Inflammatory macrophage treated with lipopolysaccharide for 4 hours (primary cell): Measurements from ENCODE around the gene RGS13.

Experiments
- DNase-seq: peaks from one replicate; pipeline ENCODE4 v3.0.0-alpha.2; 2020

The RGS13 gene

DNA sequence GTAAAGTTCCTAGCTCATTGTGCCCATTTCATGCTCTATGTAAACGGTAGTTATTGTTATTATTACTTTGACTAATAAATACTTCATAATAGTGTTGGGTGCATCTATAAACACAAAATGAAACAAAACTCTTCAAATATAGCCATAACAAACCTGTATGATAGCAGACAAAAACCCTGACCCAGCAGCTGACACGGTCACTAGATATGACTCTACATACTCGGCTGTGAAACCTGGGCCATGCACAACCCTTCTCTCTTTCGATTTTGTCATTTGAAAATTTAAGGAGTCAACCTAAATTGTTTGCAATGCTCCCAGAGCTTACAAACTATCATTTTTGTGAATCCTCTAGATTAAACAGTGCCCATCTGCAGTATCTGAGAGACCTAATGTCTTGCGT, 8.0 kb upstream of the RGS13 start:
- no peak for DNase-seq

DNA sequence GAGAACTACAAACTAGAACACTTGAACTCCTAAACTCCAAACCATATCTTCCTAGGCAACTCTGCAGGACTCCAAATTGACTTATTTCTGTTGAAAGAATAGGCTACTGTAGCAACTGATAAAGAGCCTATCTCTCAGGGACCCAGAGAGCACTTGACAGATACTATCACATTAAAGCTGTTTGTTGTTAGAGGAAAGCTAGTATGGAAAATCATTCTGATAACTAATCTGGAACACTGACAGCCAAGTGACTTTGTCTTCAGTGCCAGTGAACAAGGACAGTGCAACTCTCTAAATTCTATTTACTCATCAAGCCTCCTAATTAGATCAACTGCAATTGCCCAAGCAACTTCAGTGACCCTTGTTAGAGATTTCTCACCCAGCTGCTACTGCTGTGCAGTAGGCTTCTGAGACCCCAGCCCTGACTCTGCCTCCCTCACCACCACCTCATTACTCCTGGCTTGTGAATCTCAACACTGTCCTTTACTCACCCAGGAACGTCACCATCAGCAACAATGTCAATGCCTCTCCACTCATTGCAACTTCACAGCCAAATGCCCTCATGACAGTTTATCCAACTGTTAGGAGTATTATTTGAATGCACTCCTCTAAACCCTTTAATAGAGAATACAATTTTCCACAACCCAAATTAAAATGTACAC, 7.4 kb upstream of the RGS13 start:
- no peak for DNase-seq

DNA sequence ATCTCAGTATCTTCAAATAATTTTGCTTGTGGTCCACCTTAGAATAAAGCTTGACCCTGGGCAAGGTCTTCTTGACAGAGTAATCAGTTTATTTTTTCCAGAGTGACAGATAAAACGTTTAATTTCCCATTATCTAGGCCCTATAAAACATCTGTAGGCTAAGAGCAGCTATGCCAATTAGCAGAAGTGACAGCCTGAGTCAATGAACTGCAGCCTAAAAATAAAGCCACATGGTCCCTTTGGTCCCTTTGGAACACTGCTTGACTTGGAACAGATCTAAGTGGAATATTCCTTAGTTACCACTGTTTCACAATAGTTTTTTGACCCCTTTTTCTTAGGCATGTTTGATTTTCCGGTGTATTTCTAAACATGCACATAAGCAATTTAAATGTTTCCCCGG, 6.3 kb upstream of the RGS13 start:
- DNase-seq, result no peak

DNA sequence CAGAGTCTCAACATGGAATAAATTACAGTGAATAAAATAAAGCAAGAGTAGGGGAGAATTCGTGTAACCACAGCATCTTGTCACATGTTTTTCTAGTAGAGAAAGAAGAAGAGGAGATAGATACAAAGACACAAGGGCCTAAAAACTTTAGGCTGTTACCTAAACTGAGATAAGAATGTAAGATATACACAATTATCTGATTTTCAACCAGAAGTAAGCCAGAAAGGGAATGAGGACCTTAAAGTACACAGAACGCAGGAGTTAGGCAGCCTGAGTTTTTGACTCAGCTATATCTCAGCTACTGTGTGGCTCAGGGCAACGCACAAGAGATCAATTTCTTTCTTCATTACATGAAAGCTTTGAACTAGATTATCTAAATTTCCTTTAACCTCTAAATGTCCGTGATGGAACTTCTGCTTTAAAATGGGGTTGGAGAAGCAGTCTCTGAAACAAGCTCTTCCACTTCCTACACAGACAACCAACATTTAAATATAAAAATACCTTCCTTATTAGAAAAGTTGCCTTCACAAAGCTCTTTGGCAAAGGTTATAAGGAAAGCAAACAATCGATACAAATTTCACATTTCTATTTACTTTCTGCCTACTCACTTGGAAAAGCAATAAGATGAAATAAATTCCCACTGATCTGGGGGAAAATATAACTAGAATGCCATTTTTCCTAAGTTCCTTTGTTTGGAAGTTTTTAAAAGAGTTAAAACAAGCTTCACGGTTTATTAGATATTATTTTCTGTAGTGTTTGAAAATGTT, 5.2 kb upstream of the RGS13 start:
- no peak for DNase-seq

- DNase-seq, result no peak
These were observed 4.2 kb upstream of the RGS13 start for GRCh38 chr1:192631749-192632148.

- no peak for DNase-seq
These were observed 3.8 kb upstream of the RGS13 start for GRCh38 chr1:192632188-192632587.

- DNase-seq, result no peak
These were observed 3.1 kb upstream of the RGS13 start for GRCh38 chr1:192632641-192633532.

DNA sequence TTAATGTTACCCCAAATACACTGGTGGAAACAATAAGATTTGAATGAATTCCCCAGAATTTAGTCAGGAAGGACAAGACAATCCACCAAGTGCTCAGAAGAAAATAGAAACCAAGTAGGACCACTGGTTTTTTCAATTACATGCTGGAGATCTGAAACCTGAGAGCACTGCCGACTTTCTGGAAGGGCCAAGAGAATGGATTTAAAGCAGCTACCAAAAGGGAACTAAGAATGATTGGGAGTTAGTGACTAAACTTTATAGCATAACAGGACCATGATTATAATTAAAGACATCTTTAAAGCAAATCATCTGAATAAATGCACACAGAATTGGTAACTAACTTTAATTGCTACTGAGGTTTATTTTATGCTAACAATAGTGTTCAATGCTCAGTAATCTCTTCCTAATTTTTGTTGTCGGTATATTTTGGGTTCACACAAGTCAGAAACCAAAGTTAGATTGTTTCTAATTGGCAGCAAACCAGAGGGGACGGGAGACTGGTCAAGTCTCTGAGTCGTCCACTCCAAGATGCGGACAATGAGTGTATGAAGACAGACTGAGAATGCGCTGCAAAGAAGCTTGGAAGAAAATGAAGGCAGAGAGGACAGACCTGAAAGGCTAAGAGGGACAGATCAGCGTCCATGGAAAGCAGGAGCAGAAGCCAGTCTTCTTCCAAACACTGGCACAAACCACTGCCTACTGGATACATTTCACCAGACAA, 2.3 kb upstream of the RGS13 start:
- DNase-seq, result no peak

GRCh38 chr1:192635041-192635440, 906 bp upstream of the RGS13 start:
- no peak for DNase-seq

GRCh38 chr1:192639607-192640368, 3.8 kb downstream of the RGS13 start:
- DNase-seq, result no peak

GRCh38 chr1:192652159-192652558, 16.2 kb downstream of the RGS13 start:
- no peak for DNase-seq

DNA sequence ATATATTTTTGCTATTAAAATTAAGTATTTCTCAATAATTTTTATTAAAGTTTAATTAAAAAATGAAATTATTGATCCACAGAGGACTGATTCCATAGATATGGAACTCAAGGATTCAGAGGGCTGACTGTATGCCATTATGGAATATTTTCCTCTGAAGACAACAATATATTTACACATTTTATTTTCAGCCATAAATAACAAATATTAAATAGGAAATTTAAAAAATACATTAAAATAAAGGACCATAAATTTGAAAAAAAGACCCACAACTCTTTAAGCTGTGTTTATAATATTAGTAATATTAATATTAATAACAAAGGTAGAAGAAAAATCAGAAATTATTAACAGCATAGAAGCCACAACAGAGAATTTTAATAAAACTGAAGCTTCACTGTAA, 18.2 kb downstream of the RGS13 start:
- no peak for DNase-seq

DNA sequence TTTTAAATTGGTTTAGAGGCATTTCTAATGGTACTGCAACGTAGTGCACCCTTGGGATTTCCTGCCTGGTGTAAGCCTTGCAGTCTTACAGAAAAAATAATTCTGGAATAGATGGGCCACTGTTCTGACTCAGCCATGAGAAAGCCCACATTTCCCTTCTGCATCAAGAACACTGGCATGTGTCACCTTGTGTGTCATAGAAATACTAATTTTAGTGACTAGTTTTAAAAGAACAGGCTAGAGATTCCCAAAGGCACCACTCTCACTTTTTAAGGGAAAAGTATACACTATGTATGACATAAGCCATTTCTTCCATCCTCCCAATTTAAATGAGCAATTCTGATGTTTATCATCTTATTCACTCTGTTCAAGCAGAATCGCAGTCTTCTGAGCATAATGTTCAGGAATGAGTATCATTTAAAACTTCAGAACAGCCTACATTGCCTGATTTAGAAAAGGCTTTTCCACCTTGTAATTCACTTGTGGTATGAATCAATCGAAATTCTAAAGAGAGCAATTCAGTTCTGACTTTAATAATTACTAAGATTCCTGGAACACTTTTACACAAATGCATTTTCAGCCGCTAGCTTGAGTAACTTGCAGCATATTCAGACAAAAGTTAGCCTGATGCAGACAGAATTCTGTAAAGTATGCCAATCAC, 18.8 kb downstream of the RGS13 start:
- no peak for DNase-seq

DNA sequence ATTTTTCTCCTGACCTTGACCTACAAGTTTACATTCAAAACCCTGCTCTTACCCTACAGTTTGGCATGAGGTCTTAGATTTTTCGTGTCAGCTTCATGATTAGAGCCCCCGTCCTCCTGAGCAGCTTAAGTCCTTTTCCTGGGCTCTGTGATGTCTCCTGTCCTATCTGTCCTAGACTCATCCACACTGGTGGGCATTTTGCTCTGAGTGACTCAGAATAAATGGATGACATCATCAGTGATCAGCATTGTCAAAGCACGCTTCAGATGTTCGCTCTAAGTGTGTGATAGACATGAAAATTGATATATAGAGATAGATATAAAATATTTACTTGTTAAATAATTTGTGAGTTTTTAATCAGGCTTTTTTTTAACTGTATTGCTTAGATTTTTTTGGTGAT, 21.8 kb downstream of the RGS13 start:
- DNase-seq, result no peak

DNA sequence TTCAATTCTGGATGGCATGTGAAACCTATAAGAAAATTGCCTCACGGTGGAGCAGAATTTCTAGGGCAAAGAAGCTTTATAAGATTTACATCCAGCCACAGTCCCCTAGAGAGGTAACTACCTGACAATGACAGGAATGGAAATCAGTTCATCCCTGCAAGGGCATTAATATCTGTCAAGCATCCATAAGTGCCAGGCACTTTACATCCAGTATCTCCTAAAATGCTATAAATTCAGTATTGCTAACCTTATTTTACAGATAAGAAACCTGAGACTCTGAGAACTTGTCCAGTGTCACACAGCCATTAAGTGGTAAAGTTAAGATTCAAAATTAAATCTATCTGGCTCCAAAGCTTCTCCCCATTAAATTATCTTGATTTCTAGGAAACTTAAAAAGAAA, 22.3 kb downstream of the RGS13 start:
- DNase-seq, result no peak

DNA sequence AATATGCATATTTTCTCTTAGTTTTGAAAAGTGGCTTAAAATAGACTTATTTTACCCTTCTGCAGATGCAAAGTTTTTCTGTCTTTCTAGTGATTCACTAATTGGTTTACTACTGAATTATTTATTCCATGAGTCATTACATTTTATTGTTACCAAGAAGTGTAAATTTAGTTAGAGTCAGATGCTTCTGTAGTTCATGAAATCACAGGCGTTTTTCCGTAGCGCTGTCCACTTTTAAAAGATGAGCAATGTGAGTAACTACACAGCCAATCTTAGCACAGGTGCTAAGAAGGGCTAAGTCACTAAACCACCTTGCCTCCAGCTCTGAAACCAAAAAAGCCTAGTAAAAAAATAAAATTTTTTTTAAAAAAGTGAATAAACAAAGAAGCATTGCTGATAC, 24.7 kb downstream of the RGS13 start:
- no peak for DNase-seq

GRCh38 chr1:192668409-192668983, 32.5 kb downstream of the RGS13 start:
- no peak for DNase-seq

DNA sequence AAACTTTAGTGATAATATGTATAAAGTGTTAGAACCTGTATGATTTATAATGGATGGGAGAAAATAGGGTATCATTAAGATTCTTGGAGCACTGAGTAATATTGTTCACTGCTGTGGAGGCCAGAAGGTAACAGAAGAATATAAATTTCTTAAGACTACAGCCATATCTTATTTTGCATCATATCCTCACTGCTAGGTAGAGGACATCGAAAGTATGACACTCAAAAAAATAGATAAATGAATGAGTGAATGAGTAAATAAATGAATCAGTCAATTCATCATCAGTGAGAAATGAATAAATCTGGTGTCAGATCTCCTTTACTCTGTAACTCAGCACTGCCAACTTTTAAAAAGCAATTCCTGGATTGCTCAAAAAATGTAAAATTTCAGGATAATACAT, 33.2 kb downstream of the RGS13 start:
- DNase-seq, result no peak

DNA sequence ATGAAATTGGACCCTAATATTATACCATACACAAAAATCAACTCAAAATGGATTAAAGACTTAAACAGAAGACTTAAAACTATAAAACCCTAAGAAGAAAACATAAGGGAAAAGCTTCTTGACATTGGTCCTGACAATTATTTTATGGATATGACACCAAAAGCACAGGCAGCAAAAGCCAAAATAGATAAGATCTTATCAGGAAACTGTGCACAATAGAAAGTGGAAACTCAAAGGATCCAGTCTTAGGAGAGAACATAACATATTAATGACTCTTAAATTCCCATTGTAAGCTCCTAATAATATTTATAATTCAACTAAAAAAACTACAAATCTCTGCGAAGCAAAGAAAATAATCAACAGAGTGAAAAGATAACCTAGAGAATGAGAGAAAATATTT, 39.8 kb downstream of the RGS13 start:
- DNase-seq, result no peak

GRCh38 chr1:192678099-192678498, 42.2 kb downstream of the RGS13 start:
- no peak for DNase-seq

GRCh38 chr1:192682335-192682734, 46.4 kb downstream of the RGS13 start:
- no peak for DNase-seq
